ENCODE results near the gene MICAL1. TPM values are rescaled to one million over a fixed set of nuclear protein-coding genes. Genes with fewer than 3 reads are reported as not detected.

Gene MICAL1, protein sequence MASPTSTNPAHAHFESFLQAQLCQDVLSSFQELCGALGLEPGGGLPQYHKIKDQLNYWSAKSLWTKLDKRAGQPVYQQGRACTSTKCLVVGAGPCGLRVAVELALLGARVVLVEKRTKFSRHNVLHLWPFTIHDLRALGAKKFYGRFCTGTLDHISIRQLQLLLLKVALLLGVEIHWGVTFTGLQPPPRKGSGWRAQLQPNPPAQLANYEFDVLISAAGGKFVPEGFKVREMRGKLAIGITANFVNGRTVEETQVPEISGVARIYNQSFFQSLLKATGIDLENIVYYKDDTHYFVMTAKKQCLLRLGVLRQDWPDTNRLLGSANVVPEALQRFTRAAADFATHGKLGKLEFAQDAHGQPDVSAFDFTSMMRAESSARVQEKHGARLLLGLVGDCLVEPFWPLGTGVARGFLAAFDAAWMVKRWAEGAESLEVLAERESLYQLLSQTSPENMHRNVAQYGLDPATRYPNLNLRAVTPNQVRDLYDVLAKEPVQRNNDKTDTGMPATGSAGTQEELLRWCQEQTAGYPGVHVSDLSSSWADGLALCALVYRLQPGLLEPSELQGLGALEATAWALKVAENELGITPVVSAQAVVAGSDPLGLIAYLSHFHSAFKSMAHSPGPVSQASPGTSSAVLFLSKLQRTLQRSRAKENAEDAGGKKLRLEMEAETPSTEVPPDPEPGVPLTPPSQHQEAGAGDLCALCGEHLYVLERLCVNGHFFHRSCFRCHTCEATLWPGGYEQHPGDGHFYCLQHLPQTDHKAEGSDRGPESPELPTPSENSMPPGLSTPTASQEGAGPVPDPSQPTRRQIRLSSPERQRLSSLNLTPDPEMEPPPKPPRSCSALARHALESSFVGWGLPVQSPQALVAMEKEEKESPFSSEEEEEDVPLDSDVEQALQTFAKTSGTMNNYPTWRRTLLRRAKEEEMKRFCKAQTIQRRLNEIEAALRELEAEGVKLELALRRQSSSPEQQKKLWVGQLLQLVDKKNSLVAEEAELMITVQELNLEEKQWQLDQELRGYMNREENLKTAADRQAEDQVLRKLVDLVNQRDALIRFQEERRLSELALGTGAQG
- total RNA-seq: 10 to 100 TPM; 23.6 to 29.8 (median 25.5) TPM

- H3K9me3 ChIP-seq: no peaks in the 10 kb centered on the region
- H3K36me3 ChIP-seq: no peaks in the 10 kb centered on the region
- no peak for DNase-seq (ENCODE audit: low spot score in 2 of 2)
- intact Hi-C loops (cut with DNase I; ENCODE audit: low total_unique reads): no loop called here
- H3K27ac ChIP-seq: peak within 1 kb of the TSS; percentile 69 to 73
- TF ChIP-seq POLR2AphosphoS5 (IDR thresholded peaks at IDR 0.05) (peak in 1 of 3 donors; percentile 9), POLR2A (IDR thresholded peaks at IDR 0.05) (no peak)
- H3K4me1 ChIP-seq: no peaks in the 10 kb centered on the region
- no peaks in the 10 kb centered on the region for H3K27me3 ChIP-seq
- H3K4me3 ChIP-seq: peak within 1 kb of the TSS; percentile 62 to 82 (median 77)
These were observed at the start of gene MICAL1 for GRCh38 chr6:109455437-109456110. Gene MICAL1, minus strand, starts transcription at chr6:109455772. Its CDS starts 1,576 bp downstream, at chr6:109454196.

GRCh38 chr6:109503327-109504224, 48.0 kb upstream of the MICAL1 start:
- Histone ChIP-seq H3K4me1 (no peaks in the 10 kb centered on the region), H3K36me3 (no peaks in the 10 kb centered on the region), H3K4me3 (no peak overlapping the region), H3K9me3 (no peaks in the 10 kb centered on the region), H3K27ac (no peak overlapping the region), H3K27me3 (no peaks in the 10 kb centered on the region)
- TF ChIP-seq POLR2A (IDR thresholded peaks at IDR 0.05): no peak
- no peak for TF ChIP-seq POLR2AphosphoS5 (IDR thresholded peaks at IDR 0.05)
- TF ChIP-seq CTCF (IDR thresholded peaks at IDR 0.05): no peak
- DNase-seq (ENCODE audit: low spot score in 2 of 2): no peak
- intact Hi-C loops (cut with DNase I; ENCODE audit: low total_unique reads): no loop called here

- H3K9me3 ChIP-seq: no peaks in the 10 kb centered on the region
- H3K27ac ChIP-seq: no peak overlapping the region
- H3K4me1 ChIP-seq: no peaks in the 10 kb centered on the region
- DNase-seq (ENCODE audit: low spot score in 2 of 2): no peak
- TF ChIP-seq CTCF (IDR thresholded peaks at IDR 0.05) (no peak), POLR2A (IDR thresholded peaks at IDR 0.05) (no peak), POLR2AphosphoS5 (IDR thresholded peaks at IDR 0.05) (no peak)
- no peaks in the 10 kb centered on the region for H3K36me3 ChIP-seq
- intact Hi-C loops (cut with DNase I; ENCODE audit: low total_unique reads): no loop called here
- no peaks in the 10 kb centered on the region for H3K27me3 ChIP-seq
- H3K4me3 ChIP-seq: no peak overlapping the region
These were observed 43.4 kb upstream of the MICAL1 start for GRCh38 chr6:109498936-109499335.

- Histone ChIP-seq H3K27me3 (no peaks in the 10 kb centered on the region), H3K4me1 (no peaks in the 10 kb centered on the region), H3K36me3 (no peaks in the 10 kb centered on the region), H3K4me3 (no peak overlapping the region), H3K27ac (no peak overlapping the region), H3K9me3 (no peaks in the 10 kb centered on the region)
- TF ChIP-seq POLR2A (IDR thresholded peaks at IDR 0.05): no peak
- TF ChIP-seq POLR2AphosphoS5 (IDR thresholded peaks at IDR 0.05): no peak
- TF ChIP-seq CTCF (IDR thresholded peaks at IDR 0.05): no peak
- DNase-seq (ENCODE audit: low spot score in 2 of 2): no peak
- intact Hi-C loops (cut with DNase I; ENCODE audit: low total_unique reads): no loop called here
These were observed 42.5 kb upstream of the MICAL1 start for GRCh38 chr6:109498052-109498451.

Data from breast epithelium (tissue), 4 donors.